Fibroblast of skin of back (primary cell): ENCODE results near the gene KRTAP10-4.
"Not testable (repeated sequence)": the region's sequence is repeated elsewhere in the genome, so short reads cannot be mapped to it uniquely, and the experiment has no call there.

Source experiments
- DNase-seq: peaks from one replicate; pipeline ENCODE4 v3.0.0-alpha.2; 2013

Gene KRTAP10-4

GRCh38 chr21:44558329-44558675 is 15.2 kb upstream of the KRTAP10-4 start:
- not testable (repeated sequence) for DNase-seq

GRCh38 chr21:44558695-44559094 is 14.8 kb upstream of the KRTAP10-4 start, which contains the start of gene KRTAP10-3:
Gene KRTAP10-3 (minus strand): TSS chr21:44558795. CDS start chr21:44558715, 80 bp downstream.
- no peak for DNase-seq

- no peak for DNase-seq
Measured at GRCh38 chr21:44564099-44564498, 9.4 kb upstream of the KRTAP10-4 start.

- no peak for DNase-seq
Measured at GRCh38 chr21:44564886-44565598, 8.5 kb upstream of the KRTAP10-4 start.

GRCh38 chr21:44566403-44566802 is 7.1 kb upstream of the KRTAP10-4 start:
- no peak for DNase-seq

- no peak for DNase-seq
Measured at GRCh38 chr21:44567481-44568171, 5.9 kb upstream of the KRTAP10-4 start.

- no peak for DNase-seq
Measured at GRCh38 chr21:44568261-44568660, 5.3 kb upstream of the KRTAP10-4 start.

GRCh38 chr21:44568667-44569556 is 4.6 kb upstream of the KRTAP10-4 start:
- DNase-seq, result no peak

GRCh38 chr21:44569861-44570517 is 3.5 kb upstream of the KRTAP10-4 start:
- no peak for DNase-seq

GRCh38 chr21:44571296-44571695 is 2.2 kb upstream of the KRTAP10-4 start:
- DNase-seq, result no peak

GRCh38 chr21:44571844-44572782 is 1.4 kb upstream of the KRTAP10-4 start:
- no peak for DNase-seq

- DNase-seq, result peak; percentile 20
Measured at GRCh38 chr21:44572959-44573583, 458 bp upstream of the KRTAP10-4 start.

GRCh38 chr21:44574457-44575306 is 1.2 kb downstream of the KRTAP10-4 start:
- DNase-seq, result no peak

- no peak for DNase-seq
Measured at GRCh38 chr21:44575307-44576024, 1.9 kb downstream of the KRTAP10-4 start.

GRCh38 chr21:44576025-44576420 is 2.5 kb downstream of the KRTAP10-4 start:
- DNase-seq, result no peak

GRCh38 chr21:44578371-44579055 is 5.0 kb downstream of the KRTAP10-4 start:
- DNase-seq, result no peak

- DNase-seq, result no peak
Measured at GRCh38 chr21:44579056-44579832, 5.7 kb downstream of the KRTAP10-4 start.

- no peak for DNase-seq
Measured at GRCh38 chr21:44579833-44580144, 6.3 kb downstream of the KRTAP10-4 start.
